ENCODE measurements around the gene IGFBPL1. TPM values are rescaled to one million over a fixed set of nuclear protein-coding genes. Genes with fewer than 3 reads are reported as not detected.
"Not testable (repeated sequence)": the region's sequence is repeated elsewhere in the genome, so short reads cannot be mapped to it uniquely, and the experiment has no call there.

IGFBPL1 gene
- 0.72 TPM for polyA plus RNA-seq (ENCODE audit: insufficient read length)

DNA sequence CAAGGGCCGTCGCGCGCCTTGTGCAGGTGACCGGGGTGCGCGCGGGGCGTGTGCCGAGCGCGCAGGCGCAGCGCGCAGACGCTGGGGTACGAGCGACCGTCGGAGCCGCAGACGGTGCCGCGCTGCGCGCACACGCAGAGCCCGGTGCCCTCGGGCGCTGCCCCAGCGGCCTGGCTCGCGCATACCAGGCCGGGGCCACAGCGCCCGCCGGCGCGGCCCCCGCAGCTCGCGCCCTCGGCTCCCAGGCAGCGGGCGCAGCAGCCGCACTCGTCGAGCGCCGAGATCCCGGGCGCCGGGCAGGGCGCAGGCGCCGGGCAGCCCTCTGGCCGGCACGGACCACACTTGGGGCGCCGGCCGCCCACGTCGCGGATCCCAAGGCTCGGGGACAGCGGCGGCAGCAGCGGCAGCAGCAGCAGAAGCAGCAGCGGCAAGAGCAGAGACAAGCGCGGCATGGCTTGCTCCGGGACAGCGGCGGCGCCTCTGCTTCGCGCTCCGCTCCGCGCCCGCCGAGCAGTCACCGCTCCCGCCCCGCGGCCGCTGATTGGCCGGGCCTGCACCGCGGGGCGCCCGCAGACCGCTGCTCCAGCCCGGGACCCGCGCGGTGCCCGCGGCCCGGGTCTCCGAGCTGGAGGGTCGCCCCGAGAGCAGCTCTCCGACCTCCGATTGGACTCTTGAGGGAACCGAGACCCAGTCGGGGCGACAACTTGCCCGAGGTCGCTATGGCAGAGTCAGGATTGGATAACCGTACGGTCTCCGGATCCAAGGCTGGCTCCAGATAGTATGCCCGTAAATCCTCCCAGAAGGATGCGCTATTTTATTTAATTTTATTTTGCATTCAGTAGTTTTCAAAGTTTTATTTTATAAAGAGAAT, at the start of gene IGFBPL1:
Gene IGFBPL1 (minus strand): TSS at position 482 of the 871 bp plus-strand sequence. CDS start 30 bp downstream, at position 452.
- DNase-seq: no peak

DNA sequence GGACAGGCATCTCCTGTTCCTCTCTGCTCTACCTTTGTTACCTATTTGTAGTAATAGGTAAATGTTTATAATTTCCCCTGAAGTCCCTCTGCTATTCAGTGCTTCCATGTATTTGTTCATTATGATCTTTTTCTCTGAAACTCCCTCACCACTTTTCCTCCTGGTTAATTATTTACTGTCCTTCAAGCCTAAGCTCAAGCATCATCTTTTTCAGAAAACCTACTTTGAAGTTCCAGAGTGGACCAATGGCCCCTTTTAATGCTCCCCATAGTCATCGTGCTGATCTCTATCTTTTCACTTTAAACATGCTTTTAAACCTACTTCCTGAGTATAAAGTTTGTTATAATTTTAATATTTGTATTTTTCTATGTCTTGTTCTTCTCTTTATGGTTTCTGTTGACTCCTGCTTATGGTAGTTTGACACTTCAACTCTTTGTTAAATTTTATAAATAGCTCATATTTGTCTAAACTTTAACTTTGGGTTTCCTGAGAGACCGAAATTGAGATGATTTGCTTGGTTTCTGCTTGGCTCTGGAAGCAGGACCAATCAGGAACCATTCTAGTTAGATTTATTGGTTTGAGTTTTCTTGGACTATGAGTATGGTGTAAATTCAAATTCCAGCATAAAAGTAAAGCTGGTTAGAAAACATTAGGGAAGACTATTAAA, 48.5 kb upstream of the IGFBPL1 start:
- not testable (repeated sequence) for DNase-seq

GRCh38 chr9:38467404-38467803, 43.1 kb upstream of the IGFBPL1 start:
- DNase-seq: no peak

DNA sequence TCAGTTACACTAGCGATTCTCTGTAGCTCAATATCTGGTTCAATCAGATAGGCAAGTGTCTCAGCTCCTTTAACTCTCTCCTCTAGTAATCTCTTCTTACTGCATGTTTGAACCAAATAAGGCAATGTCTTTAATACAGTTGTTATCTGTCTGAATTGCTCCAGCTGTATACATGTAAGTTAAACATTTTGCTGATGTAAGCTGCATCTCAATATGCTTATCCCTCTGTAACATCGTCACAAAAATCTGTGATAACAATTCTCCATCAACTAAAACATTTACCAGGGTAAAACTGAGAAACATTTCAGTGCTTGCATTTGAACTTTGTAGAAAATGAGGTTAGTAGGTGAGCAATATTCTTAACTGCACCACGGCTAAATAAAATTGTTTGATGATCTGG, 29.6 kb upstream of the IGFBPL1 start:
- DNase-seq: no peak

GRCh38 chr9:38451162-38451561, 26.9 kb upstream of the IGFBPL1 start:
- no peak for DNase-seq

- no peak for DNase-seq
Measured at GRCh38 chr9:38447703-38448102, 23.4 kb upstream of the IGFBPL1 start.

GRCh38 chr9:38445154-38446043, 21.1 kb upstream of the IGFBPL1 start:
- DNase-seq: no peak

DNA sequence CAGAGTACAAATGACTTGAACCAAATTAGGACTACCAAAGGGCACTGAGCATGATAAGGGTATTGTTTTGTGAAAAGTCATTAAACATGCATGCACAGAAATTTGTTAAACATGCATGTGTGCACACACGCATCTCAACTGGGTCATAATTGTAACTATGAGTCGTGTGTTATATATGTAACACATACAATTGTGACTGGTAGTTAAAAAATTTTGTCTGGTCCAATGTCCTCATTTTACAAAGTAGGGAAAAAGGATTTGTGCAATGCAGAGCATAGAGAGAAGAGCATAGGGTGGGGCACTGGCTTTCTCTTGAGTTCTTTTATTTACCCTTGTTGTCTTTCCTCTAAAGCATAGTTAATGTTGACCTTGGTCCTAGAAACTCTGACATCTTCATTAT, 19.3 kb upstream of the IGFBPL1 start:
- DNase-seq: no peak

GRCh38 chr9:38443181-38443580, 18.9 kb upstream of the IGFBPL1 start:
- no peak for DNase-seq

- no peak for DNase-seq
Measured at GRCh38 chr9:38442473-38443096, 18.3 kb upstream of the IGFBPL1 start.

- no peak for DNase-seq
Measured at GRCh38 chr9:38441347-38442085, 17.3 kb upstream of the IGFBPL1 start.

GRCh38 chr9:38440516-38440915, 16.3 kb upstream of the IGFBPL1 start:
- DNase-seq: no peak

DNA sequence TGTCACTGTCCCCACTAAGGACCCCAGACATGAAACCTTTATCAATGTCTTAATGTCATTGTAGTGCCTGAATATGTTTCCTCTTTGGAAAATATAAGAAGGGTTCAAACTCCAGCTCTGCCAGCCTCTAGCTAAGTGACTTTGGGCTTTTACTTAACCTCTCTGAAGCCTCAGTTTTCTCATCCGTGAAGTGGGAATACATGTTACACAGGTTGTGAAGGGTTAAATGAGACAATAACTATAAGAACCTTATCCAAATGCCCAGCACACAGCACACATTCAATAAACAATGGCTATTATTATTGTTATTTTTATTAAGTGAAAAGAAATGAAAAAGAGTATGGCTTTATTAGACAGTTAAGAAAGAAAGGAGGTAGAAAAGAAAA, 15.7 kb upstream of the IGFBPL1 start:
- no peak for DNase-seq

DNA sequence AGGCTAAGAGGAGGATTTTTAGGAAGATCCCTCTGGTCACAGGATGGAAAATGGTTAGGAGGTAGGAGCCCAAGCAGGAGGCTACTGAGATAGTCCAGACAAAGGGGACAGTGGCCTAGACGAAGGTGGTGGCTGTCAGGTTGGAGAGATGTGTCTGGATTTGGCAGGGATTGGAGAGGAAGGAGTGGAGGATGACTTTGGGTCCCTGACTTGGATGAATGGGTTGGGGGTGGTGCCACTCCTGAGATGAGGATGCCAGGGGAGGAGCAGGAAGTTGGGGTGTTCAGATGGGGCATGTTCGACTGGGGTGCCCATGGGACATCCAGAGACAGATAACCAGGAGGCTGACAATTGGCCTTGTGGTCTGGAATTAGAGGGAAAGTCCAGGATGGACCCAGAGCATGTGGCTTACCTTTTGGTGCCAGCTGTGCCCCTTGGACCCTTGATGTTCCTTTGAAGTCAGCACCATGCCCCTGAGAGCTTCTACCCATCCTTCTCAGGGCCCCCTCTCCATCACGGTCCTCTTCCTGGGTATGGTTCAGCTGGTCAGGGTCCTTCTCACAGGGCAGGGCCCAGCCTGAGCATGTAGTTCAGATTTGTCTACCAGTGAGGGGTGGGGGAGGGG, 15.1 kb upstream of the IGFBPL1 start:
- DNase-seq: no peak

DNA sequence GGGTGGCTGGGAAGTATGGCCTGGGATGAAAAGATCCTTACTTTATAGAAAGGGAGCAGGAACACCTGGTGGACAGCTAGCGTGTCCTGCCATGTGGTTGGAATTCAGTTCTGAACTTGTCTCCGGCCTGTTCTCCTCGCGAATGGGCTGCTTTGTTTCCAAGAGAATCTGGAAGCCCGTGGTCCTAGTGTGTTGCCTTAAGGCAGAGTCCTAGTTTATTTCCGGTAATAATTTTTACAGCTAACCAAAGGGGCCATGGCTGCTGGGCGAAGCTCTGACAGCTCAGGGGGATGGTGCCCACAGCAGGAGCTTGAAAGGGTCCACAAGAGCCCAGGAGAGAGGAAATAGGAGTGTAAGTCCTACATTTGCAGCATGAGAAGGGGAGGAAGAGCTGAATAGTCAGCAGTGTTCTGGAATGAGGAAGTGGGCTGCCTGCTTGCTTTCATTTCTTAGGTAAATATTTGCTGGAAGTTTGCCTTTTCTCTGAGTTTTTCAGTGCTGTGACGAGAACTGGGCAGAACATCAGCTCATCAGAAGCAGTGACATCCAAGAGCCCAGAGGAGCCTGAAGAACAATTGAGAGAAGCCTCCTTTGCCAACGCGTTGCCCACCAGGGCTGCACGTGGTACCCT, 13.1 kb upstream of the IGFBPL1 start:
- DNase-seq: no peak

DNA sequence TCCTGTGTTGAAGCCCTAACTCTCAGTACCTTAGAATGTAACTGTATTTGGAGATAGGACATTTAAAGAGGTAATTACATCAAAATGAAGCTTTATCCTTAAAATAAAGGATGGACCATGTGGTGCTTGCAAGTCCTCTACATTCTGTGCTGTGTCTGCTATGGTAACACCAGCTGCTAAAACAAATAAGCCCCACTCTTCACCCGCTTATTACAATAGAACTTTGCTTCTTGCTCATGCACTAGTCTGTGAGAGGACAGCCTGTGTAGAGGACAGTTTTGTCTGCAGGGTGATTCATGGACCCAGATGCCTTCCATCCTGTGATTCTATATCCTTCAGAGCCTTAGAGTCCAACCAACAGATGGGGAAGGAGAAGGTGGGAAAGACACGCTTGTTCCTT, 12.5 kb upstream of the IGFBPL1 start:
- DNase-seq: no peak

DNA sequence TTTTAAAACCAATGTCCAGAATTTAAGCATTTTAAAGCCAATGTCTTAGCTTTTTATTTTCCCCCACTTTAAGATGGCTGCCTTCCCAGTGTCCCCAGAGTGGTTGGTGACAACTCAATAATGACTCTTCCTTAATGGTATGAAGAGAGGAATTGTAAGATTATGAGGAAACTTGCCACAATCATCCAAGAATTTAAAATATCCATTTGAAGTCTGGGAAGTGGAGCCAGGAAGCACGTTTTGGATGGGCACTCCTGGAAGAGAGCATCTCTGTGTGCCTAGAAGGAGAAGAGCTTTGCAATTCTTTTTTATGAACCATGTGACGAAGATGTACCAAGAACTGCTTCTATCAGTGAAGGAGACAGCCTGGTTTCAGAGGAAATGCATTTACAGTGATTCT, 11.3 kb upstream of the IGFBPL1 start:
- DNase-seq: no peak

GRCh38 chr9:38434853-38435252, 10.6 kb upstream of the IGFBPL1 start:
- DNase-seq: no peak

DNA sequence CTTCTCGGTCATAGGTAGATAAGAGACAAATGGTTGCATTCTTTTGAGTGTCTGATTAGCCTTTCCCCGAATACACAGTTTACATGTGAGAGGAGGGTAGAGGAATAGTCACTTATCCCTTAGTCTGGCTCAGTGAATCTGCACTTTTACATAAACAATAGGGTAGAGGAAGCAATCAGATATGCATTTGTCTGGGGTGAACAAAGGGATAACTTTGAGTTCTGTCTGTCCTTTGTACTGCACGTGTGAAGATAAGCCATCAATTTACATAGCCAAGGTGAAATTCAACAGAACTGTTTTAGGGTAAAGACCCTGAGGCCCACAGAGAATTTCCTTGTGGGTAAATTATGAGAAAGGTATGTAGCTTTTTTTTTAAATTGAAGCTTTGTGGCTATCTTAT, 10.1 kb upstream of the IGFBPL1 start:
- no peak for DNase-seq

DNA sequence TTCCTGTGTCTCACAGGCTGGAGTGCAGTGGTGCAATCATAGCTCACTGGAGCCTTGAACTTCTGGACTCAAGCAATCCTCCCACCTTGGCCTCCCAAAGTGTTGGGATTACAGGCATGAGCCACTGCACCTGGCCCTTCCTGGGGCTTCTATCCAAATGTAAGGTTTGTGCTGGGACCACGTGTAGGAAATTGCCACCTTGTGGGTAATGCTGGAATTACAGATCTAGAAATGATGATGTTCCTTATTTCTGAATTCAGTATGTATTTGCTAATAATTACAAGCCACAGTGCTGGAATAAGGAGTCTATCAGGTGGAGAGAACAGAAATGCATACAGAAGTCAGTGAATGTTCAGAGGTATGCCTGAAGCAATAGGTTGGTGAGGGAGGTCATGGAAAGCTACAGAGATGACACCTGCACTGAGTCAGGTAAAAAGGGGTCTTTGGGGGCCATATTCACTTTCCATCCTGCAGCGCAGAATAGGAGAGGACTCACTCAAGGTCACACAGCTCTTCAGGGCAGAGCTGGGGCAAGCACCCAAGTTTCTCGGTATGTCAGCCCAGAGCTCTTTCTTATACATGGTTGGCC, 8.8 kb upstream of the IGFBPL1 start:
- no peak for DNase-seq

Data from hindlimb muscle (tissue), 1 donor.